ENCODE measurements around the gene NUDT3.

The NUDT3 gene

GRCh38 chr6:34341481-34341971, 50.9 kb downstream of the NUDT3 start:
- TF ChIP-seq, protein P1, sequence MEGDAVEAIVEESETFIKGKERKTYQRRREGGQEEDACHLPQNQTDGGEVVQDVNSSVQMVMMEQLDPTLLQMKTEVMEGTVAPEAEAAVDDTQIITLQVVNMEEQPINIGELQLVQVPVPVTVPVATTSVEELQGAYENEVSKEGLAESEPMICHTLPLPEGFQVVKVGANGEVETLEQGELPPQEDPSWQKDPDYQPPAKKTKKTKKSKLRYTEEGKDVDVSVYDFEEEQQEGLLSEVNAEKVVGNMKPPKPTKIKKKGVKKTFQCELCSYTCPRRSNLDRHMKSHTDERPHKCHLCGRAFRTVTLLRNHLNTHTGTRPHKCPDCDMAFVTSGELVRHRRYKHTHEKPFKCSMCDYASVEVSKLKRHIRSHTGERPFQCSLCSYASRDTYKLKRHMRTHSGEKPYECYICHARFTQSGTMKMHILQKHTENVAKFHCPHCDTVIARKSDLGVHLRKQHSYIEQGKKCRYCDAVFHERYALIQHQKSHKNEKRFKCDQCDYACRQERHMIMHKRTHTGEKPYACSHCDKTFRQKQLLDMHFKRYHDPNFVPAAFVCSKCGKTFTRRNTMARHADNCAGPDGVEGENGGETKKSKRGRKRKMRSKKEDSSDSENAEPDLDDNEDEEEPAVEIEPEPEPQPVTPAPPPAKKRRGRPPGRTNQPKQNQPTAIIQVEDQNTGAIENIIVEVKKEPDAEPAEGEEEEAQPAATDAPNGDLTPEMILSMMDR (IDR thresholded peaks at IDR 0.05), result no peak
- DNase-seq, result no peak
- peaks cover 3% of the 10 kb centered on the region for H3K27me3 Mint-ChIP-seq (ENCODE audit: low read depth, poor library complexity)
- no peak overlapping the region for H3K27ac Mint-ChIP-seq
- H3K4me3 Mint-ChIP-seq, result no peak overlapping the region
- peaks cover 18% of the 10 kb centered on the region for H3K4me1 Mint-ChIP-seq
- H3K36me3 Mint-ChIP-seq (ENCODE audit: low read depth), result peaks cover 39% of the 10 kb centered on the region
- H3K9me3 Mint-ChIP-seq, result peaks cover 9% of the 10 kb centered on the region

- Mint-ChIP-seq H3K27ac (no peak overlapping the region), H3K4me3 (no peak overlapping the region), H3K27me3 (ENCODE audit: low read depth, poor library complexity) (peaks cover 3% of the 10 kb centered on the region), H3K9me3 (peaks cover 4% of the 10 kb centered on the region), H3K4me1 (peaks cover 17% of the 10 kb centered on the region), H3K36me3 (ENCODE audit: low read depth) (peaks cover 39% of the 10 kb centered on the region)
- DNase-seq, result no peak
- TF ChIP-seq, protein P1 (IDR thresholded peaks at IDR 0.05), result no peak
These were observed 51.5 kb downstream of the NUDT3 start for GRCh38 chr6:34340906-34341480.

DNA sequence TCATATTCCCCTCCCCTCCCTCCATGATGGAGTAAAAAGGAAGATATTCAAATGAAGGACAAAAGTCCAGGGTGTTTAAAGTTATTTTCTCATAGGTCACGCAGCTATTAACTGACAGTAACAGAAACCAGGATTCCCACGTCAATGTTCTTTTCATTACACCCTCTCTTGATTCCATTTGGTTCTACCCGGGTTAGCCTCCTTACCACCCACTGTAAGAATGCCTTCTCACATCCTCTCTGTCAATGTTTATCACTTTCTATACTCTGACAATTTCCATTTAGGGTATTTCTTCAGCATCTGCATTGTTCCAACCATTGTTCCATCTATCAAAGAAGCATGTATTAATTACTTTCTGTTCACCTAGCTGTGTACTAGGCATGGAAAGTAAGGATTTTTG, 52.1 kb downstream of the NUDT3 start:
- H3K4me1 Mint-ChIP-seq, result peaks cover 17% of the 10 kb centered on the region
- no peak overlapping the region for H3K4me3 Mint-ChIP-seq
- H3K27me3 Mint-ChIP-seq (ENCODE audit: low read depth, poor library complexity), result peaks cover 3% of the 10 kb centered on the region
- no peak for DNase-seq
- peaks cover 36% of the 10 kb centered on the region for H3K36me3 Mint-ChIP-seq (ENCODE audit: low read depth)
- peaks cover 3% of the 10 kb centered on the region for H3K9me3 Mint-ChIP-seq
- H3K27ac Mint-ChIP-seq, result no peak overlapping the region
- TF ChIP-seq, protein P1 (IDR thresholded peaks at IDR 0.05), result no peak

- TF ChIP-seq, protein P1 (IDR thresholded peaks at IDR 0.05), result no peak
- Mint-ChIP-seq H3K27me3 (ENCODE audit: low read depth, poor library complexity) (peaks cover 3% of the 10 kb centered on the region), H3K27ac (no peak overlapping the region), H3K4me1 (peaks cover 18% of the 10 kb centered on the region), H3K36me3 (ENCODE audit: low read depth) (peaks cover 38% of the 10 kb centered on the region), H3K4me3 (no peak overlapping the region), H3K9me3 (peaks cover 3% of the 10 kb centered on the region)
- no peak for DNase-seq
These were observed 52.5 kb downstream of the NUDT3 start for GRCh38 chr6:34339971-34340370.

DNA sequence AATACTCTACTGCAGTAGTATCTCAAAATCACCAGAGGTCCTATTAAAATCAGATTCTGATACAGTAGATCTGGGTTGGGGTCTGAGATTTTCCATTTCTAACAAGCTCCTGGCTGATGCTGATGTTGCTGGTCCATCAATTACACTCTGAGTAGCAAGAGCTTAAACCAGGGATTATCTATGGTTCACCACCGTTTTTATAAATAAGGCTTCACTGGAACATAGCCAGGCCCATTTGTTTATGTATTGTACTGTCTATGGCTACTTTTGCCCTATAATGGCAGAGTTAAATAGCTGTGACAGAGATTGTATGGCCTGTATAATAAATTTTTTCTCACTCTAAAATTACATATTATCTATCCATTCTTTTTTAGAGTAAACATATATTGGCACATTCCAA, 53.0 kb downstream of the NUDT3 start:
- Mint-ChIP-seq H3K27me3 (ENCODE audit: low read depth, poor library complexity) (peaks cover 3% of the 10 kb centered on the region), H3K4me3 (no peak overlapping the region), H3K27ac (no peak overlapping the region), H3K4me1 (peaks cover 23% of the 10 kb centered on the region), H3K9me3 (peaks cover 3% of the 10 kb centered on the region), H3K36me3 (ENCODE audit: low read depth) (peaks cover 40% of the 10 kb centered on the region)
- TF ChIP-seq, protein P1 (IDR thresholded peaks at IDR 0.05), result no peak
- DNase-seq, result no peak

DNA sequence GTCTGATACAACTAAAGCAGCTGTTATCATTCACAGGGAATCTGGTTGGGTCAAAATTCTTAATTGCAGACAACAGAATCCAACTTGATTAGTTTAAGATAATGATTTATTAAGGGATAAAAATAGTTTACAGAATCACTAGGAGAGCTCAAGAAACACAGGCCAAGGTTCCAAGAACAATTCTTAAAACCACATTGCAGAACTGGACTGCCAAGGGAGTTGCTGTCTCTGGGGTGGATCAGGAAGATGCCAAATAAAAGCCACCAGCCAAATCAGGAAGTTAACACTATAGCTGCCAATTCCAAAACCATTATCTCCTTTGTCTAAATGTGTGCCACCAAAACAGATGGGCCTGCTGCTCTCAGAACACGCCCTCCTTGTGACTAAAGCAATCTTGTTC, 53.7 kb downstream of the NUDT3 start:
- Mint-ChIP-seq H3K4me3 (no peak overlapping the region), H3K27ac (no peak overlapping the region), H3K9me3 (no peaks in the 10 kb centered on the region), H3K36me3 (ENCODE audit: low read depth) (peaks cover 39% of the 10 kb centered on the region), H3K4me1 (peaks cover 28% of the 10 kb centered on the region), H3K27me3 (ENCODE audit: low read depth, poor library complexity) (peaks cover 3% of the 10 kb centered on the region)
- DNase-seq, result no peak
- TF ChIP-seq, protein P1 (IDR thresholded peaks at IDR 0.05), result no peak
